RPMI8226 (cell line): ENCODE data around the gene LSM14A.
"Not testable (repeated sequence)": the region's sequence is repeated elsewhere in the genome, so short reads cannot be mapped to it uniquely, and the experiment has no call there.

Source experiments
- DNase-seq: peaks from one replicate; pipeline ENCODE4 v3.0.0-alpha.2; 2015

LSM14A gene

GRCh38 chr19:34193439-34193838 is 21.1 kb downstream of the LSM14A start:
- no peak for DNase-seq

- DNase-seq = no peak
These were observed 21.6 kb downstream of the LSM14A start for GRCh38 chr19:34193876-34194275.

GRCh38 chr19:34201133-34201532 is 28.8 kb downstream of the LSM14A start:
- no peak for DNase-seq

GRCh38 chr19:34205324-34205723 is 33.0 kb downstream of the LSM14A start:
- DNase-seq = not testable (repeated sequence)

GRCh38 chr19:34208291-34208884 is 36.1 kb downstream of the LSM14A start:
- DNase-seq = no peak

- DNase-seq = no peak
These were observed 37.4 kb downstream of the LSM14A start for GRCh38 chr19:34209726-34210125.

GRCh38 chr19:34213283-34213682 is 41.0 kb downstream of the LSM14A start:
- no peak for DNase-seq

GRCh38 chr19:34214040-34214439 is 41.7 kb downstream of the LSM14A start:
- no peak for DNase-seq

GRCh38 chr19:34215006-34215665 is 42.8 kb downstream of the LSM14A start:
- no peak for DNase-seq

- no peak for DNase-seq
These were observed 43.3 kb downstream of the LSM14A start for GRCh38 chr19:34215666-34216038.

GRCh38 chr19:34216745-34217219 is 44.5 kb downstream of the LSM14A start:
- DNase-seq = not testable (repeated sequence)

- peak; percentile 54 for DNase-seq
These were observed 45.9 kb downstream of the LSM14A start for GRCh38 chr19:34217952-34218817.

GRCh38 chr19:34218818-34219164 is 46.5 kb downstream of the LSM14A start:
- DNase-seq = no peak

- DNase-seq = peak; percentile 52
These were observed 48.3 kb downstream of the LSM14A start for GRCh38 chr19:34220472-34221063.

GRCh38 chr19:34222386-34222785 is 50.1 kb downstream of the LSM14A start:
- DNase-seq = no peak

- no peak for DNase-seq
These were observed 52.8 kb downstream of the LSM14A start for GRCh38 chr19:34224996-34225658.

GRCh38 chr19:34225659-34226015 is 53.3 kb downstream of the LSM14A start:
- DNase-seq = no peak

- no peak for DNase-seq
These were observed 53.7 kb downstream of the LSM14A start for GRCh38 chr19:34226036-34226435.

- DNase-seq = no peak
These were observed 56.0 kb downstream of the LSM14A start for GRCh38 chr19:34228347-34228746.

- no peak for DNase-seq
These were observed 56.5 kb downstream of the LSM14A start for GRCh38 chr19:34228762-34229161.

GRCh38 chr19:34229721-34230120 is 57.4 kb downstream of the LSM14A start:
- DNase-seq = no peak

GRCh38 chr19:34230820-34231219 is 58.5 kb downstream of the LSM14A start:
- no peak for DNase-seq

- no peak for DNase-seq
These were observed 59.1 kb downstream of the LSM14A start for GRCh38 chr19:34231439-34231838.
